Neutrophil (primary cell): ENCODE results near the gene GRIA3.

ENCODE experiments used
- H3K27ac ChIP-seq: fragments of 200-600 bp; sonication (generic); 2 replicates; pipeline ENCODE4 v1.5.1; 2016; ENCODE audit warnings: mild to moderate bottlenecking, moderate library complexity
- H3K27me3 ChIP-seq: fragments of 200-600 bp; sonication (generic); 2 replicates; pipeline ENCODE4 v1.6.0; 2016; ENCODE audit warnings: mild to moderate bottlenecking
- H3K36me3 ChIP-seq: fragments of 200-600 bp; sonication (generic); 2 replicates; pipeline ENCODE4 v1.5.1; 2017
- H3K4me1 ChIP-seq, 2 experiments: fragments of 200-600 bp in 1 of 2; sonication (generic) in 1 of 2; 1 replicate in 1 of 2; 2 replicates in 1 of 2; pipeline versions ENCODE4 v1.5.1 to v1.6.1; 2013 to 2016; ENCODE audit warnings: low read depth in 1 of 2, low read length in 1 of 2, mild to moderate bottlenecking in 1 of 2, moderate library complexity in 1 of 2; ENCODE audit not compliant: control insufficient read depth in 1 of 2, insufficient read depth in 1 of 2
- H3K4me3 ChIP-seq, 2 experiments: fragments of 200-600 bp in 1 of 2; sonication (generic) in 1 of 2; 1 replicate in 1 of 2; 2 replicates in 1 of 2; pipeline ENCODE4 v1.5.1; 2013 to 2016; ENCODE audit warnings: low read depth in 1 of 2, low read length in 1 of 2, mild to moderate bottlenecking in 1 of 2, moderate library complexity in 1 of 2
- H3K9me3 ChIP-seq: fragments of 200-600 bp; sonication (generic); 2 replicates; pipeline ENCODE4 v1.5.1; 2016
- CTCF ChIP-seq: fragments of 200-600 bp; sonication (generic); IDR thresholded peaks from 2 replicates; pipeline ENCODE4 v1.5.1; 2016; ENCODE audit warnings: antibody characterized with exemption

The GRIA3 gene

GRCh38 chrX:123184219-123184865 is at the start of gene GRIA3:
GRIA3 (plus strand) TSS chrX:123184278; CDS start chrX:123184536, 258 bp downstream.
- Histone ChIP-seq H3K27ac (no peak within 1 kb of the TSS), H3K4me3 (no peak within 1 kb of the TSS), H3K27me3 (peaks cover 54% of the 10 kb centered on the region), H3K9me3 (no peaks in the 10 kb centered on the region), H3K36me3 (no peaks in the 10 kb centered on the region), H3K4me1 (no peaks in the 10 kb centered on the region)
- no peak for TF ChIP-seq CTCF

GRCh38 chrX:123138473-123138872 is 45.6 kb upstream of the GRIA3 start:
- H3K36me3 ChIP-seq, result no peaks in the 10 kb centered on the region
- H3K27ac ChIP-seq, result no peak overlapping the region
- no peak for TF ChIP-seq CTCF
- H3K4me3 ChIP-seq, result no peak overlapping the region
- no peaks in the 10 kb centered on the region for H3K27me3 ChIP-seq
- no peaks in the 10 kb centered on the region for H3K9me3 ChIP-seq
- H3K4me1 ChIP-seq, result no peaks in the 10 kb centered on the region

GRCh38 chrX:123140454-123140853 is 43.6 kb upstream of the GRIA3 start:
- Histone ChIP-seq H3K27me3 (no peaks in the 10 kb centered on the region), H3K4me3 (no peak overlapping the region), H3K27ac (no peak overlapping the region), H3K9me3 (no peaks in the 10 kb centered on the region), H3K4me1 (no peaks in the 10 kb centered on the region), H3K36me3 (no peaks in the 10 kb centered on the region)
- no peak for TF ChIP-seq CTCF

GRCh38 chrX:123140904-123141303 is 43.2 kb upstream of the GRIA3 start:
- Histone ChIP-seq H3K27ac (no peak overlapping the region), H3K36me3 (no peaks in the 10 kb centered on the region), H3K9me3 (no peaks in the 10 kb centered on the region), H3K4me3 (no peak overlapping the region), H3K27me3 (no peaks in the 10 kb centered on the region), H3K4me1 (no peaks in the 10 kb centered on the region)
- TF ChIP-seq CTCF, result no peak

- Histone ChIP-seq H3K27ac (no peak overlapping the region), H3K27me3 (no peaks in the 10 kb centered on the region), H3K9me3 (no peaks in the 10 kb centered on the region), H3K36me3 (no peaks in the 10 kb centered on the region), H3K4me3 (no peak overlapping the region), H3K4me1 (no peaks in the 10 kb centered on the region)
- TF ChIP-seq CTCF, result no peak
Observed at GRCh38 chrX:123153846-123154335, 30.2 kb upstream of the GRIA3 start.
